HepG2 (cell line): ENCODE measurements around the gene IARS2. TPM values are rescaled to one million over a fixed set of nuclear protein-coding genes. Genes with fewer than 3 reads are reported as not detected.
A peak's percentile ranks its signal among the peaks of the same experiment; 100 is the strongest.

Experiments used
- KLF6 ChIP-seq: IDR thresholded peaks from 2 replicates; pipeline ENCODE4 v1.8.0; 2016; ENCODE audit warnings: missing biosample characterization, missing genetic modification reagents
- MED1 ChIP-seq: sonication (generic); formaldehyde crosslinking; IDR thresholded peaks from 2 replicates; pipeline ENCODE4 v1.4.0; 2020; ENCODE audit warnings: missing genetic modification reagents
- PHF8 ChIP-seq: sonication (generic); formaldehyde crosslinking; IDR thresholded peaks from 2 replicates; pipeline ENCODE4 v1.5.0; 2020; ENCODE audit warnings: missing genetic modification reagents
- SRF ChIP-seq: IDR thresholded peaks from 2 replicates; pipeline ENCODE4 v1.6.1; 2011; ENCODE audit warnings: mild to moderate bottlenecking, low read depth, low read length, moderate library complexity
- THAP11 ChIP-seq: IDR thresholded peaks from 2 replicates; pipeline ENCODE4 v1.6.1; 2016; ENCODE audit warnings: missing biosample characterization, missing genetic modification reagents
- ZFX ChIP-seq: sonication (generic); formaldehyde crosslinking; IDR thresholded peaks from 2 replicates; pipeline ENCODE4 v1.4.0; 2020; ENCODE audit warnings: mild to moderate bottlenecking, low read depth, missing genetic modification reagents, moderate library complexity
- ZNF343 ChIP-seq: sonication (generic); formaldehyde crosslinking; IDR thresholded peaks from 2 replicates; pipeline ENCODE4 v1.4.0; 2020; ENCODE audit warnings: mild to moderate bottlenecking, missing genetic modification reagents
- ZNF776 ChIP-seq: sonication (generic); formaldehyde crosslinking; IDR thresholded peaks from 2 replicates; pipeline ENCODE4 v1.4.0; 2020; ENCODE audit warnings: mild to moderate bottlenecking, missing genetic modification reagents
- polyA plus RNA-seq, 8 experiments: library from polyadenylated mRNA; depleted of rRNA in 3 of 8; stranded (reverse) in 7 of 8; unstranded in 1 of 8; fragments of >200 nt; fragmentation: Illumina TruSeq in 4 of 8; extraction: Trizol in 4 of 8; gene quantifications; 2 replicates each; pipeline versions ENCODE4 v1.2.1 to v1.2.3, GENCODE V29; 2011 to 2016; ENCODE audit warnings: low read depth in 4 of 8, missing spikeins in 1 of 8, mixed read lengths in 1 of 8; ENCODE audit not compliant: insufficient read depth in 1 of 8
- total RNA-seq, 5 experiments: library from RNA; depleted of rRNA; stranded (reverse); fragments of >200 nt; fragmentation: Illumina TruSeq; extraction: Trizol; gene quantifications; 2 replicates each; pipeline ENCODE4 v1.2.3, GENCODE V29; 2016; ENCODE audit warnings: low read depth in 1 of 5
- TF ChIP-seq, protein P1 (sequence below): sonication (generic); formaldehyde crosslinking; IDR thresholded peaks from 2 replicates; pipeline ENCODE4 v1.4.0; 2020; ENCODE audit warnings: mild to moderate bottlenecking, missing genetic modification reagents, borderline replicate concordance
- TF ChIP-seq, protein P2 (sequence below), 2 experiments: sonication (generic) in 1 of 2; formaldehyde crosslinking in 1 of 2; IDR thresholded peaks; 2 replicates each; pipeline versions ENCODE4 v1.4.0 to v1.6.1; 2016 to 2020; ENCODE audit warnings: borderline replicate concordance in 1 of 2, low read depth in 1 of 2, mild to moderate bottlenecking in 1 of 2, missing genetic modification reagents in 1 of 2
- TF ChIP-seq, protein P3 (sequence below): sonication (generic); formaldehyde crosslinking; IDR thresholded peaks from 2 replicates; pipeline ENCODE4 v1.8.1; 2023; ENCODE audit warnings: mild to moderate bottlenecking, inconsistent platforms, moderate library complexity, missing genetic modification reagents, borderline replicate concordance
- TF ChIP-seq, protein P4 (sequence below): IDR thresholded peaks from 2 replicates; pipeline ENCODE4 v1.6.1; 2016; ENCODE audit warnings: control low read depth
- TF ChIP-seq, protein P5 (sequence below): sonication (generic); formaldehyde crosslinking; IDR thresholded peaks from 2 replicates; pipeline ENCODE4 v1.5.0; 2020; ENCODE audit warnings: mild to moderate bottlenecking, missing genetic modification reagents
- TF ChIP-seq, protein P6 (sequence below): IDR thresholded peaks from 2 replicates; pipeline ENCODE4 v1.6.1; 2012; ENCODE audit warnings: inconsistent platforms

The IARS2 gene
- total and polyA plus RNA-seq, 2 of the 13 experiments (the other 11 are each of a cell fraction or from before 2014, with no cell fraction given): 28.6 to 122 TPM

DNA sequence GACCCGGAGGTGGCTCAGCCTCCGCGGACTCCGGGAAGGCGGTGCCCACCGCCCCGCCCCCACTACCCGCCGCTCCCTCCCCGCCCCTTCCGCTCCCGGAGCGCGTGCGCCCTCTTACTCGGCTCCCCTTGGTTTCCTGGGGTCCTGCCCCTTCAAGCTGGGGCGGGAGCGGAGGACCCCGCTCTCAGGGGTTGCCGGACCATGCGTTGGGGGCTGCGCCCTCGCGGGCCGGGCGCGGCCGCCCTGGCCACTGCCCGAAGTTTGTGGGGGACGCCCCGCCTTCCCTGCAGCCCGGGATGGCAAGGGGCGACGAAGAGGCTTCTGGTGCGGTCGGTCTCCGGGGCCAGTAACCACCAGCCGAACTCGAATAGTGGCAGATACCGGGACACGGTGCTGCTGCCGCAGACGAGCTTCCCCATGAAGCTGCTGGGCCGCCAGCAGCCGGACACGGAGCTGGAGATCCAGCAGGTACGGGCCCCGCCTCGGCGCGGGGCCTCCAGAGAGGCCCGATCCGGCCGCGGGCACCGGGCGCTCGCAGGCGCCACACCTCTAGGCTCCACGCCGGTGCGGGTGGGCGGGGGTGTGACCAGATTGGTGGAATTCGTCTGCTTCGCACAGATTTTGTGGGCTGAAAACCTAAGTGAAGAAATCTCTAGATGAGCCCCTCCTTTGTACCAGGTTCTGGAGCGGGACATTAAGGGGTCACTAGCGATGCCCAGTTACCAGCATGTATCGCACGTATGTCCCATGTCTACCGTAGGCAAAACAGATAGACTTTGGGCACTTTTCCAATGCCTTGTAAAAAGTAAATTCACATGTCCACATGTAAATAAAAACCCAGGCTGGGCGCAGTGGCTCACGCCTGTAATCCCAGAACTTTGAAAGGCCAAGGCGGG lies at the start of gene IARS2 (continued):
- TF ChIP-seq, protein P1, sequence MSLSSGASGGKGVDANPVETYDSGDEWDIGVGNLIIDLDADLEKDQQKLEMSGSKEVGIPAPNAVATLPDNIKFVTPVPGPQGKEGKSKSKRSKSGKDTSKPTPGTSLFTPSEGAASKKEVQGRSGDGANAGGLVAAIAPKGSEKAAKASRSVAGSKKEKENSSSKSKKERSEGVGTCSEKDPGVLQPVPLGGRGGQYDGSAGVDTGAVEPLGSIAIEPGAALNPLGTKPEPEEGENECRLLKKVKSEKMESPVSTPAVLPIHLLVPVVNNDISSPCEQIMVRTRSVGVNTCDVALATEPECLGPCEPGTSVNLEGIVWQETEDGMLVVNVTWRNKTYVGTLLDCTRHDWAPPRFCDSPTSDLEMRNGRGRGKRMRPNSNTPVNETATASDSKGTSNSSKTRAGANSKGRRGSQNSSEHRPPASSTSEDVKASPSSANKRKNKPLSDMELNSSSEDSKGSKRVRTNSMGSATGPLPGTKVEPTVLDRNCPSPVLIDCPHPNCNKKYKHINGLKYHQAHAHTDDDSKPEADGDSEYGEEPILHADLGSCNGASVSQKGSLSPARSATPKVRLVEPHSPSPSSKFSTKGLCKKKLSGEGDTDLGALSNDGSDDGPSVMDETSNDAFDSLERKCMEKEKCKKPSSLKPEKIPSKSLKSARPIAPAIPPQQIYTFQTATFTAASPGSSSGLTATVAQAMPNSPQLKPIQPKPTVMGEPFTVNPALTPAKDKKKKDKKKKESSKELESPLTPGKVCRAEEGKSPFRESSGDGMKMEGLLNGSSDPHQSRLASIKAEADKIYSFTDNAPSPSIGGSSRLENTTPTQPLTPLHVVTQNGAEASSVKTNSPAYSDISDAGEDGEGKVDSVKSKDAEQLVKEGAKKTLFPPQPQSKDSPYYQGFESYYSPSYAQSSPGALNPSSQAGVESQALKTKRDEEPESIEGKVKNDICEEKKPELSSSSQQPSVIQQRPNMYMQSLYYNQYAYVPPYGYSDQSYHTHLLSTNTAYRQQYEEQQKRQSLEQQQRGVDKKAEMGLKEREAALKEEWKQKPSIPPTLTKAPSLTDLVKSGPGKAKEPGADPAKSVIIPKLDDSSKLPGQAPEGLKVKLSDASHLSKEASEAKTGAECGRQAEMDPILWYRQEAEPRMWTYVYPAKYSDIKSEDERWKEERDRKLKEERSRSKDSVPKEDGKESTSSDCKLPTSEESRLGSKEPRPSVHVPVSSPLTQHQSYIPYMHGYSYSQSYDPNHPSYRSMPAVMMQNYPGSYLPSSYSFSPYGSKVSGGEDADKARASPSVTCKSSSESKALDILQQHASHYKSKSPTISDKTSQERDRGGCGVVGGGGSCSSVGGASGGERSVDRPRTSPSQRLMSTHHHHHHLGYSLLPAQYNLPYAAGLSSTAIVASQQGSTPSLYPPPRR (CRISPR knock-in tag): no peak
- TF ChIP-seq ZFX (CRISPR knock-in tag) (peak; percentile 90), THAP11 (CRISPR knock-in tag) (peak; percentile 68; the same call in 1 of the 2 replicates), SRF (no peak), PHF8 (peak; percentile 97), ZNF343 (CRISPR knock-in tag) (0 out of 2 replicates have a peak, but pooled peaks have one; percentile 62), MED1 (peak; percentile 62), KLF6 (CRISPR knock-in tag) (peak; percentile 68), ZNF776 (CRISPR knock-in tag) (peak; percentile 76; the same call in 1 of the 2 replicates)
- TF ChIP-seq, protein P2, sequence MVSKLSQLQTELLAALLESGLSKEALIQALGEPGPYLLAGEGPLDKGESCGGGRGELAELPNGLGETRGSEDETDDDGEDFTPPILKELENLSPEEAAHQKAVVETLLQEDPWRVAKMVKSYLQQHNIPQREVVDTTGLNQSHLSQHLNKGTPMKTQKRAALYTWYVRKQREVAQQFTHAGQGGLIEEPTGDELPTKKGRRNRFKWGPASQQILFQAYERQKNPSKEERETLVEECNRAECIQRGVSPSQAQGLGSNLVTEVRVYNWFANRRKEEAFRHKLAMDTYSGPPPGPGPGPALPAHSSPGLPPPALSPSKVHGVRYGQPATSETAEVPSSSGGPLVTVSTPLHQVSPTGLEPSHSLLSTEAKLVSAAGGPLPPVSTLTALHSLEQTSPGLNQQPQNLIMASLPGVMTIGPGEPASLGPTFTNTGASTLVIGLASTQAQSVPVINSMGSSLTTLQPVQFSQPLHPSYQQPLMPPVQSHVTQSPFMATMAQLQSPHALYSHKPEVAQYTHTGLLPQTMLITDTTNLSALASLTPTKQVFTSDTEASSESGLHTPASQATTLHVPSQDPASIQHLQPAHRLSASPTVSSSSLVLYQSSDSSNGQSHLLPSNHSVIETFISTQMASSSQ (IDR thresholded peaks at IDR 0.05; ENCODE audit: low read depth): no peak
- TF ChIP-seq, protein P2 (CRISPR knock-in tag; IDR thresholded peaks at IDR 0.05; ENCODE audit: borderline replicate concordance): peak; percentile 48; the same call in 1 of the 2 replicates
- TF ChIP-seq, protein P3, sequence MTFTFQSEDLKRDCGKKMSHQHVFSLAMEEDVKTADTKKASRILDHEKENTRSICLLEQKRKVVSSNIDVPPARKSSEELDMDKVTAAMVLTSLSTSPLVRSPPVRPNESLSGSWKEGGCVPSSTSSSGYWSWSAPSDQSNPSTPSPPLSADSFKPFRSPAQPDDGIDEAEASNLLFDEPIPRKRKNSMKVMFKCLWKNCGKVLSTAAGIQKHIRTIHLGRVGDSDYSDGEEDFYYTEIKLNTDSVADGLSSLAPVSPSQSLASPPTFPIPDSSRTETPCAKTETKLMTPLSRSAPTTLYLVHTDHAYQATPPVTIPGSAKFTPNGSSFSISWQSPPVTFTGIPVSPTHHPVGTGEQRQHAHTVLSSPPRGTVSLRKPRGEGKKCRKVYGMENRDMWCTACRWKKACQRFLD (CRISPR knock-in tag): peak; percentile 64; the same call in 1 of the 2 replicates
- TF ChIP-seq, protein P4, sequence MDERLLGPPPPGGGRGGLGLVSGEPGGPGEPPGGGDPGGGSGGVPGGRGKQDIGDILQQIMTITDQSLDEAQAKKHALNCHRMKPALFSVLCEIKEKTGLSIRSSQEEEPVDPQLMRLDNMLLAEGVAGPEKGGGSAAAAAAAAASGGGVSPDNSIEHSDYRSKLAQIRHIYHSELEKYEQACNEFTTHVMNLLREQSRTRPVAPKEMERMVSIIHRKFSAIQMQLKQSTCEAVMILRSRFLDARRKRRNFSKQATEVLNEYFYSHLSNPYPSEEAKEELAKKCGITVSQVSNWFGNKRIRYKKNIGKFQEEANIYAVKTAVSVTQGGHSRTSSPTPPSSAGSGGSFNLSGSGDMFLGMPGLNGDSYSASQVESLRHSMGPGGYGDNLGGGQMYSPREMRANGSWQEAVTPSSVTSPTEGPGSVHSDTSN (CRISPR knock-in tag): no peak
- TF ChIP-seq, protein P5, sequence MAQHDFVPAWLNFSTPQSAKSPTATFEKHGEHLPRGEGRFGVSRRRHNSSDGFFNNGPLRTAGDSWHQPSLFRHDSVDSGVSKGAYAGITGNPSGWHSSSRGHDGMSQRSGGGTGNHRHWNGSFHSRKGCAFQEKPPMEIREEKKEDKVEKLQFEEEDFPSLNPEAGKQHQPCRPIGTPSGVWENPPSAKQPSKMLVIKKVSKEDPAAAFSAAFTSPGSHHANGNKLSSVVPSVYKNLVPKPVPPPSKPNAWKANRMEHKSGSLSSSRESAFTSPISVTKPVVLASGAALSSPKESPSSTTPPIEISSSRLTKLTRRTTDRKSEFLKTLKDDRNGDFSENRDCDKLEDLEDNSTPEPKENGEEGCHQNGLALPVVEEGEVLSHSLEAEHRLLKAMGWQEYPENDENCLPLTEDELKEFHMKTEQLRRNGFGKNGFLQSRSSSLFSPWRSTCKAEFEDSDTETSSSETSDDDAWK (CRISPR knock-in tag): no peak
- TF ChIP-seq, protein P6, sequence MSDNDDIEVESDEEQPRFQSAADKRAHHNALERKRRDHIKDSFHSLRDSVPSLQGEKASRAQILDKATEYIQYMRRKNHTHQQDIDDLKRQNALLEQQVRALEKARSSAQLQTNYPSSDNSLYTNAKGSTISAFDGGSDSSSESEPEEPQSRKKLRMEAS: peak; percentile 43
